IPS-NIHi7 (cell line): ENCODE measurements around the gene WFDC12.

ENCODE experiments used
- DNase-seq: peaks from one replicate; pipeline ENCODE4 v3.0.0; 2012; ENCODE audit warnings: mixed read lengths; ENCODE audit errors: extremely low spot score

Gene WFDC12

GRCh38 chr20:45115386-45115774 lies 8.9 kb downstream of the WFDC12 start:
- no peak for DNase-seq

- no peak for DNase-seq
Measured at GRCh38 chr20:45114465-45115385, 9.5 kb downstream of the WFDC12 start, which contains the start of gene WFDC5. WFDC5 (minus strand) TSS chr20:45115174; CDS start chr20:45115083, 91 bp downstream.

- DNase-seq, result no peak
Measured at GRCh38 chr20:45113865-45114264, 10.4 kb downstream of the WFDC12 start.

GRCh38 chr20:45112754-45113153 lies 11.5 kb downstream of the WFDC12 start:
- DNase-seq, result no peak

GRCh38 chr20:45111799-45112471 lies 12.3 kb downstream of the WFDC12 start:
- DNase-seq, result peak; percentile 58

- no peak for DNase-seq
Measured at GRCh38 chr20:45111285-45111684, 13.0 kb downstream of the WFDC12 start.

GRCh38 chr20:45110301-45110700 lies 14.0 kb downstream of the WFDC12 start:
- no peak for DNase-seq

- DNase-seq, result no peak
Measured at GRCh38 chr20:45109634-45110033, 14.6 kb downstream of the WFDC12 start.

GRCh38 chr20:45105317-45105716 lies 18.9 kb downstream of the WFDC12 start:
- DNase-seq, result no peak

GRCh38 chr20:45104786-45105185 lies 19.5 kb downstream of the WFDC12 start:
- DNase-seq, result no peak

- no peak for DNase-seq
Measured at GRCh38 chr20:45103072-45103471, 21.2 kb downstream of the WFDC12 start.

- no peak for DNase-seq
Measured at GRCh38 chr20:45101333-45101850, 22.9 kb downstream of the WFDC12 start.

GRCh38 chr20:45100563-45101245 lies 23.6 kb downstream of the WFDC12 start, which contains the start of gene KCNS1:
KCNS1 (minus strand) TSS chr20:45101127; CDS start chr20:45099236, 1,891 bp downstream.
- peak; percentile 86 for DNase-seq

- peak; percentile 86 for DNase-seq
Measured at GRCh38 chr20:45098103-45098773, 26.0 kb downstream of the WFDC12 start.

GRCh38 chr20:45097485-45098102 lies 26.7 kb downstream of the WFDC12 start:
- DNase-seq, result peak; percentile 33

- no peak for DNase-seq
Measured at GRCh38 chr20:45096781-45097180, 27.5 kb downstream of the WFDC12 start.

- peak; percentile 74 for DNase-seq
Measured at GRCh38 chr20:45095805-45096238, 28.4 kb downstream of the WFDC12 start.

- DNase-seq, result no peak
Measured at GRCh38 chr20:45094864-45095574, 29.2 kb downstream of the WFDC12 start.

GRCh38 chr20:45094201-45094600 lies 30.1 kb downstream of the WFDC12 start:
- no peak for DNase-seq

- no peak for DNase-seq
Measured at GRCh38 chr20:45092898-45093297, 31.4 kb downstream of the WFDC12 start.
